Upper lobe of right lung (tissue), 1 donor: Measurements from ENCODE around the gene SENP6. TPM values are rescaled to one million over a fixed set of nuclear protein-coding genes. Genes with fewer than 3 reads are reported as not detected.
"Not testable (repeated sequence)": the region's sequence is repeated elsewhere in the genome, so short reads cannot be mapped to it uniquely, and the experiment has no call there.

Experiments used
- ATAC-seq: fragments of 200-7000 bp; cut with Tn5 transposase; one replicate; pipeline ENCODE4 v1.9.1; 2020; ENCODE audit warnings: mild to moderate bottlenecking, moderate library complexity
- DNase-seq: peaks from one replicate; pipeline ENCODE4 v3.0.0-alpha.2; 2020
- H3K27ac ChIP-seq: fragments of 200-600 bp; one replicate; pipeline ENCODE4 v1.8.0; 2022
- H3K27me3 ChIP-seq: fragments of 200-600 bp; one replicate; pipeline ENCODE4 v1.8.0; 2022; ENCODE audit warnings: mild to moderate bottlenecking
- H3K36me3 ChIP-seq: fragments of 200-600 bp; one replicate; pipeline ENCODE4 v1.8.0; 2022
- H3K4me1 ChIP-seq: fragments of 200-600 bp; one replicate; pipeline ENCODE4 v1.8.0; 2022
- H3K4me3 ChIP-seq: fragments of 200-600 bp; one replicate; pipeline ENCODE4 v1.8.0; 2022; ENCODE audit warnings: mild to moderate bottlenecking
- H3K9me3 ChIP-seq: fragments of 200-600 bp; one replicate; pipeline ENCODE4 v1.8.0; 2022
- CTCF ChIP-seq: fragments of 200-600 bp; IDR thresholded peaks from one replicate; pipeline ENCODE4 v1.8.0; 2022; ENCODE audit warnings: antibody characterized with exemption
- intact Hi-C: fragments of 100-400 bp; cut with DNase I; formaldehyde crosslinking; loops from one replicate; pipeline ENCODE4 v1.11.0; 2022
- total RNA-seq: library from RNA; stranded (reverse); fragmentation: NEBNext Ultra II Directional; extraction: Animal tissue kit (Norgen Biotek cat#: 25700); gene quantifications from one replicate; pipeline ENCODE4 v1.2.1, GENCODE V29; 2021
- donor health status: DM: no; HTN: yes; CAD: no; lungs with severe emphysema.

The SENP6 gene
- total RNA-seq, 1 donor from 2014 or later: 81.7 TPM

- no peak overlapping the region for H3K27ac ChIP-seq
- TF ChIP-seq CTCF: no peak
- DNase-seq: no peak
- no peaks in the 10 kb centered on the region for H3K36me3 ChIP-seq
- intact Hi-C loops: no loop called here
- ATAC-seq: no peak
- H3K27me3 ChIP-seq: no peaks in the 10 kb centered on the region
- no peaks in the 10 kb centered on the region for H3K4me1 ChIP-seq
- no peaks in the 10 kb centered on the region for H3K9me3 ChIP-seq
- no peak overlapping the region for H3K4me3 ChIP-seq
Observed at GRCh38 chr6:75566137-75566767, 35.4 kb upstream of the SENP6 start.

- intact Hi-C loops: no loop called here
- DNase-seq: no peak
- no peak for TF ChIP-seq CTCF
Observed at GRCh38 chr6:75568100-75568499, 33.6 kb upstream of the SENP6 start.

GRCh38 chr6:75568965-75569364 is 32.7 kb upstream of the SENP6 start:
- Histone ChIP-seq H3K4me3 (no peak overlapping the region), H3K4me1 (no peaks in the 10 kb centered on the region), H3K36me3 (no peaks in the 10 kb centered on the region), H3K27me3 (no peaks in the 10 kb centered on the region), H3K9me3 (no peaks in the 10 kb centered on the region), H3K27ac (no peak overlapping the region)
- no peak for TF ChIP-seq CTCF
- DNase-seq: no peak
- ATAC-seq: no peak
- intact Hi-C loops: no loop called here

More at GRCh38 chr6:75568100-75568499, 33.6 kb upstream of the SENP6 start:
- H3K4me3 ChIP-seq: no peak overlapping the region
- no peak overlapping the region for H3K27ac ChIP-seq
- no peaks in the 10 kb centered on the region for H3K36me3 ChIP-seq
- no peaks in the 10 kb centered on the region for H3K4me1 ChIP-seq
- H3K27me3 ChIP-seq: no peaks in the 10 kb centered on the region
- no peak for ATAC-seq
- no peaks in the 10 kb centered on the region for H3K9me3 ChIP-seq

DNA sequence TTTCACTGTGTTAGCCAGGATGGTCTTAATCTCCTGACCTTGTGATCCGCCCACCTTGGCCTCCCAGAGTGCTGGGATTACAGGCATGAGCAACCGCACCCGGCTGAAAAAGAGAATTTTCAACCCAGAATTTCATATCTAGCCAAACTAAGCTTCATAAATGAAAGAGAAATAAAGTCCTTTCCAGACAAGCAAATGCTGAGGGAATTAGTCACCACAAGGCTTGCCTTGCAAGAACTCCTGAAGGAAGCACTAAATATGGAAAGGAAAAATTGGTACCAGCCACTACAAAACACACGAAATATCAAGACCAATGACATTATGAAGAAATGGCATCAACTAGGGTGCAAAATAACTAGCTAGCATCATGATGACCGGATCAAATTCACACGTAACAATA is 31.0 kb upstream of the SENP6 start:
- DNase-seq, H3K9me3 ChIP-seq, H3K4me1 ChIP-seq, intact Hi-C loops, H3K27me3 ChIP-seq, H3K27ac ChIP-seq, H3K36me3 ChIP-seq, ATAC-seq, H3K4me3 ChIP-seq: not testable (repeated sequence)

DNA sequence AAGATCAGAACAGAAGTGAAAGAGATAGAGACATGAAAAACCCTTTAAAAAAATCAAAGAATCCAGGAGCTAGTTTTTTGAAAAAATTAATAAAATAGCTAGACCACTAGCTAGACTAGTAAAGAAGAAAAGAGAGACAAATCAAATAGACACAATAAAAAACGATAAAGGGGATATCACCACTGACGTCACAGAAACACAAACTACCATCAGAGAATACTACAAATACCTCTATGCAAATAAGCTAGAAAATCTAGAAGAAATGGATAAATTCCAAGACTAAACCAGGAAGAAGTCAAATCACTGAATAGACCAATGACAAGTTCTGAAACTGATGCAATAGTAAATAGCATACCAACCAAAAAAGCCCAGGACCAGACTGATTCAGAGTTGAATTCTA is 29.6 kb upstream of the SENP6 start:
- Histone ChIP-seq H3K4me3 (no peak overlapping the region), H3K36me3 (no peaks in the 10 kb centered on the region), H3K27me3 (no peaks in the 10 kb centered on the region), H3K27ac (no peak overlapping the region), H3K9me3 (no peaks in the 10 kb centered on the region), H3K4me1 (no peaks in the 10 kb centered on the region)
- intact Hi-C loops: no loop called here
- ATAC-seq: no peak
- DNase-seq: no peak
- TF ChIP-seq CTCF: no peak

DNA sequence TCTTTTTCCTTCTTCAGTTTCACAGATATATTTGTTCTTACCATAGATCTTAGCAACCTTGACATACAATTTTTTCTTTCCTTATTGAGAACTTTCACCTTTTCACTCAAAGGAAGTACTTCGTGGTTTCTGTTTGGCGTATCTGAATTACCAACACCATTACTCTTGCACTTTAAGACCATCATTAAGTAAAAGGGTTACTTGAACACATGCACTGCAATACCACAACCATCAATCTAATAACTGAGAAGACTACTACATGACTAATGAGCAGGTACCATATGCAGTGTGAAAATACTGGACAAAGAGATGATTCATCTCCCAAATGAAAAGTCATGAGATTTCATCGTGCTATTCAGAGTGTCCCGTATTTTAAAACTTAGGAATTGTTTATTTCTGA is 21.7 kb upstream of the SENP6 start:
- Histone ChIP-seq H3K27me3 (no peaks in the 10 kb centered on the region), H3K4me3 (no peak overlapping the region), H3K27ac (no peak overlapping the region), H3K36me3 (no peaks in the 10 kb centered on the region), H3K9me3 (no peaks in the 10 kb centered on the region), H3K4me1 (no peaks in the 10 kb centered on the region)
- intact Hi-C loops: no loop called here
- ATAC-seq: no peak
- DNase-seq: no peak
- TF ChIP-seq CTCF: no peak
